GM18870 (cell line): Measurements from ENCODE around the gene LIMK2.
"Not testable (repeated sequence)": the region's sequence is repeated elsewhere in the genome, so short reads cannot be mapped to it uniquely, and the experiment has no call there.

ENCODE experiments used
- ATAC-seq: cut with Tn5 transposase; IDR thresholded peaks from one replicate; pipeline ENCODE4 v1.9.1; 2021; ENCODE audit warnings: moderate library complexity; ENCODE audit not compliant: unreplicated experiment

LIMK2 gene

DNA sequence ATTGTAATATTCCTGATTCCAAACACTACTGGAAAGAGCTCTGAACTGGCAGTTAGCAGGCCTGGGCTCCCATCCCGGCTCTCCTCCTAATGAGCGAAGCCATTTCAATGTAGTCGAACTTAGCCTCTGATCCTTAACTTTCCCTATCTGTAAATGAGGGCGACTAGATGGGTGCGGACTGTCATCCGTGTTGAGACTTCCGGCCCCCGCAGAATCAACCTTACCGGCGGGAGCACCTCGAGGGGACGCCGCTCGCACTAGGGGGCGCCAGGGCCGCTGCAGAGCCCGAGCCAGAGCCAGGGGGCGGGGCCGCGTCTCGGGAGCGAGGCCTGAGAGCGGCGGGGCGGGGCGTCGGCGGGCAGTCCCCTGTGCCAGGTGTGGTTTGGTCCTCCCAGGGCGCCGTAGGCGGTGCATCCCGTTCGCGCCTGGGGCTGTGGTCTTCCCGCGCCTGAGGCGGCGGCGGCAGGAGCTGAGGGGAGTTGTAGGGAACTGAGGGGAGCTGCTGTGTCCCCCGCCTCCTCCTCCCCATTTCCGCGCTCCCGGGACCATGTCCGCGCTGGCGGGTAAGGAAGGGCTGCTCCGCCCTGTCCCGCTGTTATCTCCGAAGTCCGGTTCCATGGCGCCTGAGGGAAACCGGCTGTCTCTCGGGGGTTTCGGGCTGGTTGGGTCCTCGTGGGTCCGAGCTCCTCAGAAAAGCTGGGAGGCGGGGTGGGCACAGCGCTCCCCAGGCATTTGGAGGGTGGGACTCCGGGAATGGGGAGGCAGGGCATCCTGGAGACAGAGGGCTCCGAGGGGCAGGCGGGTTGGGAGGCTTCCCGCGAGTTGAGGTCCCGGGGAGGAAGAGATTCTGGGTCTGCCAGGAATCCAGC lies at the start of gene LIMK2:
LIMK2 (plus strand) TSS at position 437 of the 869 bp plus-strand sequence; CDS start at position 548, 111 bp downstream.
- peak; percentile 61 for ATAC-seq

DNA sequence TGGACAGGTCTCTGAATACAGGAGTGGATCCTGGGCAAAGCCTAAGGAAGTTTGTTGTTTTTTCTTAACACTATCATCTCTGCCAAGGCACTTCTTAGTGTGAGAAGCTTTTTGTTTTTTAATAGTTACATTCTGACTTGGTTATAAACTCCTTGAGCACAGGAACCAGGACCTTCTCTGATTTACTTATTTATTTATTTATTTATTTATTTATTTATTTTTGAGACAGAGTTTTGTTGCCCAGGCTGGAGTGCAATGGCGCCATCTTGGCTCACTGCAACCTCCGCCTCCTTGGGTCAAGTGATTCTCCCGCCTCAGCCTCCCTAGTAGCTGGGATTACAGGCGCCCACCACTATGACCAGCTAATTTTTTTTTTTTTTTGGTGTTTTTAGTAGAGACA lies 41.1 kb upstream of the LIMK2 start:
- ATAC-seq = no peak

DNA sequence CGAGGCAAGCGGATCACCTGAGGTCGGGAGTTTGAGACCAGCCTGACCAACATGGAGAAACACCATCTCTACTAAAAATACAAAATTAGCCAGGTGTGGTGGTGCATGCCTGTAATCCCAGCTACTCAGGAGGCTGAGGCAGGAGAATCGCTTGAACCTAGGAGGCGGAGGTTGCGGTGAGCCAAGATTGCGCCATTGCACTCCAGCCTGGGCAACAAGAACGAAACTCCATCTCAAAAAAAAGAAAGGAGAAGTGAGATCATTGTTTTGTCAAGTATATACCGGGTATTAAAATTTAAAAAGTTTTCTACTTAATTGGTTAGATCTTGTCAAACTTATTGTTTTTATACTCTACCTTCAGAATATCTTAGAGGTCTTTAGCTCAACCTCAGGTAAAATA lies 40.4 kb upstream of the LIMK2 start:
- not testable (repeated sequence) for ATAC-seq

DNA sequence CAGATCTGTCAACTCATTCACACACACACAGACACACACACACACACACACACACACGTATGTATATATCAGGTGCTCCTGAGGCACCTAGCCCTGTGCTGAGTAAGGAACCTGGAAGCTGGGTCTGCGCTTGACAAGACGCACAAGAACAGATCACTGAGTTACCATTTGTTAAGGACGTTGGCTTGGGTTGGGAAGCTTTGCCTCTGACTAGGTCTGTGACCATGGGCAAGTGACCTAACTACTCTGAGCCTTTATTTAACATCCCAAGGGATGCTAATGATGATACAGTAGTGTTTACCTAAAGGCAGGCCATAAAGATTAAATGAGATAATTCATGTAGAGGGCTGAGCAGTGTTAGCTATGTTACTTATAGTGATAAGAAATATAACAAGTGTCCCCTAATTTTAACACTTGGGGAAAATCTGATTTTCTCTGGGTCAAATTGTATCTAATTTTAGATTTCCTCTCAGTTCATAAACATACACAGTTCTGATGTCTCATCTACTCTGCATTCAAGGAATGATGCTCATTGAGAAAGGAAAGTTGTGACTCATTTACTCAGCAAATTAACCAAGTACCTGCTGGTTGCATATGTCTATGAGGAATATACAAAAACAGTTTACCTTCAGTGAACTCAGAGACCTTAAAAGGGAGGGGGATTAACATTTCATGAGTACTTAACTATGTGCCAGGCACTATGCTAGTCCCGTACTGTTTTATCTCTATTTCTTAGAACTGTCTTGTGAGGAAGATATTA lies 38.5 kb upstream of the LIMK2 start:
- ATAC-seq = no peak

DNA sequence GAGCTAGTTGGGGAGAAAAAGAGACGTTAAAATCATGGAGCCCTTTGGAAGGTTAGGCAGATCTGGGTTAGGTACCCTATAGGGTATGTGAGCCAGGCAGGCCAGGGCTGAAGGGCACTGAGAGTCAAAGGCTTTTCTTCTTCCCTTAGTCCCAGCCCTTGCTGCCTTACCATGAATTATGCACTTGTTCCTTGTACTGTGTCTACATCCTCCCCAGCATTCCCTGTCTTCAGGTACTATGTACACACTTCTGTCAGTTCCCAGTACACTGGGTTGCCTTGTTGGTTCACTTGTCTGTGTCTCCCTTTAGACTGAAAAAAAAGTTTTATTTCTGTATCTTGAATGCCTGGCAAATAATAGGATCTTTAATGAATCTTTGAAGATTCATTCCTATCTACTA lies 35.2 kb upstream of the LIMK2 start:
- ATAC-seq = no peak

DNA sequence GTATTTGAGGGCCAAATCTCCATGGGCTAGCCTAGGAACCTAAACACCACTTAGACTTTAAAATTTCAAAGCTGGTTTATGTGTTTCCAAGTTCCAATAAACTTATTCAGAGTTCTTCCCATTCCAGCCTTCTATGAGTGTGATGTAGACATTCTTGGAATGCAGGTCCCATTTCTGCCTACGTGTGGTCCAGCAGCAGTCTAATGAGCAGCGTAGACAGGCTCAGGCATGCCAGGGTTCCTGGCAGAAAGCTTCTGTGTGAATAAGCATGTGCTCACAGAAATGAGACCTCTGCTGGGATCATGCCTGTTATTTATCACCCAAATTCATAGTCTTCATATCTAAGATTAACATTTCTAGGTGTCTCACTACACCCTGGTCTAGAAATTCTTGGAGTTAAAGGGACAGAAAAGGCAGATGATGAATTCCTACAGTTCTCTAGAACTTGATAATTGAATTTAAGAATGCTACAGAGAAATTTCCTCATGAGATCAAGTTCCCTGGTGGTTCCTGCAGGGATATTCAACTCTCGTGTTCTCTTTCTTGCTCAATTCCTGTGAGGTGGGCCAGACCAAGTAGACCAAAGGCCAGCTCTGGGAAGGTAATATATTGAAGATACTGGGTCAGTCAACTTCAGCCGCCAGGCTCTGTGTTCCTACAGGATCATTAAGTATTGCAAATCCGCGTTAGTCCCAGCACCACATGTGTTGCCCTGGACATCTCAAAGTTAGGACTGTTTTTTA lies 34.5 kb upstream of the LIMK2 start:
- ATAC-seq = no peak

DNA sequence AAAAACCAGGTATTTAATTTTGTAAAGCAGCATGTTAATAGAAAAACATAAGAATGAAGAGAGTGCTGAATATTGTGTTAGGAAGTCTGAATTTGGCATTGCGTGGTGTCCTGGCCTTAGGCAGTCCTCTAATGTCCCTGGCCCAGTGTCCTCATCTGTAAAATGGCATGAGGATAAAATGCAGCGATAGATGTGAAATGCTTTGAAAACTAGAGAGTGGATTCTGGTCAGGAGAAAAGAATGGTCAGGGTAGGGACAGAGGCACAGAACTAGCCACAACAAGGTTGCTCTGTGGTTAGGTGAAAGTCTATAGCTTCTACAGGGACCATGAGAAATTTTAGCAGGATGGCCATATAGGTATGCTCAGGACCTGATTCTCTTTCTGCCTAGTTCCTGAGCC lies 33.2 kb upstream of the LIMK2 start:
- ATAC-seq = no peak

DNA sequence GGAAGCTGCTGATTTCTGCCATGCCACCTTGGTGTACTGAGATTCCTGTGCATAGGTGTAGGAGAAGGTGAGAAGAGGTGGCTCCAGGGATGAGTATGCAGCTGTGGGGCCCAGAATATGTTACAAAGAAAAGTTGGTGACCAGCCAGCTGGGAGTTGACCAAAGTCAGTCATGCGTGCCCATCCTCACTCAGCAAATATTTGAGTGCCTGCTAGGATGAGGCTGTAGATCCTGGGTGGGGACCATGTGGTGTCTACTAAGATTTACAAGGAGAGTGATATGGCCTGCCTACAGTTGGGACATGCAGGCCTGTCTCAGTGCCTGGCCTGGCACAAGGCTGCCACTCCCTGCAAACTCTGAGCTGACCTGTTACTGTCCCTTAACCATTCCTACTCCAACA lies 32.8 kb upstream of the LIMK2 start:
- ATAC-seq = no peak

DNA sequence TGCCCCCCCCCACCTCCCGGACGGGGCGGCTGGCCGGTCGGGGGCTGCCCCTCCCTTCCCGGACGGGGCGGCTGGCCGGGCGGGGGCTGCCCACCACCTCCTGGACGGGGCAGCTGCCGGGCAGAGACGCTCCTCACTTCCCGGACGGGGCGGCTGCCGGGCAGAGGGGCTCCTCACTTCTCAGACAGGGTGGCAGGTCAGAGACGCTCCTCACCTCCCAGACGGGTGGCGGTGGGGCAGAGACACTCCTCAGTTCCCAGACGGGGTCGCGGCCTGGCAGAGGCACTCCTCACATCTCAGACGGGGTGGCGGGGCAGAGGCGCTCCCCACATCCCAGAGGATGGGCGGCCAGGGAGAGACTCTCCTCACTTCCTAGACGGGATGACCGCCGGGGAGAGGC lies 28.1 kb upstream of the LIMK2 start:
- ATAC-seq = no peak

DNA sequence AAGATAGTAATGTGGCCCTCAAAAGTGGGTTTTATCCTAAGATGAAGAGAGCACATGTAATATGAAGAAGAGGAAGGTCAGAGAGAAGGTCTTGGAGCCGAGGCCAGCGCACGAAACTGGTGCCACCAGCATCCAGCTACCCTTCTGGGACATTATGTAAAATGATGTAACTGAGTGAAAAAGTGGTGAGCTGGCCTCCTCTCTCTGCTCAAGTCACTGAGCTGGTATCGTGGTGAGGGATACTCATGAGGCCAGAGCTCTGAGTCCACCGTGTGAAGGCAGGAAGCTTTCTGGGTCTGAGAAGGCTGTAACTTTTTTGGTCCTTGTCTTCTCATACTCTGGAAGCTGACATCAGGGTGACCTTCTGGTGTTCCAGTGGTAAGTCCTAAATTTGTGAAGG lies 27.0 kb upstream of the LIMK2 start:
- no peak for ATAC-seq

DNA sequence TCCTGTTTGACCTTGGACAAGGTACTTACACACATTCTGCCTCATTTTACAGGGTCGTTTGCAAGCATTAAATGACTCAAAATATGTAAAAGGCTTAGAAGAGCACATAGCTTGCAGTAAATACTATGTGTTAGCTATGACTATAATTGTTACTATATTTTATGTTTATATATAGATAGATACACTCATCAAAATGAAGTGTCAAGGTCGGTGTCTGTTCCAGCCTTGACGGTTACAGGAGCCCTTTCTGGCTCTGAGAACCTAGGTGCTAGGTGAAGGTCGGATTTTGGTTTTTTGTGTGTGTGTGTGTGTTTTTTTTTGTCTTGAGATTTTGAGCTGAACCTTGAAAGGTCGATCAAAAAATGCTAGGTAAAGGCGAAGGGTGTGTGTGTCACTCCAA lies 24.5 kb upstream of the LIMK2 start:
- ATAC-seq = no peak

DNA sequence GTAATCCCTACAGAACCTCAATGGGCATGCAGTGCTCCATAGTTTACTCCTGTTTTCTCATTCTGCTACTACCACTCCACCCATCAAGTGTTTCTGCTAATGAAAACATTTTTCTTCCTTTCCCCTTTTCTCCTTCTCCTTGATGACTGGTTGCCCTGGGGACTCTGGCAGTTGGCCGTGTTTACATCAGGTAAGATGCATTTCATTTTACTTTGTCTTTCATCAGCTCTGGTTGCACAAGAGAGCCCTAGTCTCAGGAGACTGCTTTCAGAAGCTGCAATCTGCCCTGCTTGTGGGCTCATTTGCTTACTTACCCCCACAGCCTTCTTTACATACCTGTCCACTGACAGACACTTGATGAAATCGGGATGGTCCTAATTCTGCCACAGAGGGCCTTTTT lies 19.6 kb upstream of the LIMK2 start:
- ATAC-seq = no peak

DNA sequence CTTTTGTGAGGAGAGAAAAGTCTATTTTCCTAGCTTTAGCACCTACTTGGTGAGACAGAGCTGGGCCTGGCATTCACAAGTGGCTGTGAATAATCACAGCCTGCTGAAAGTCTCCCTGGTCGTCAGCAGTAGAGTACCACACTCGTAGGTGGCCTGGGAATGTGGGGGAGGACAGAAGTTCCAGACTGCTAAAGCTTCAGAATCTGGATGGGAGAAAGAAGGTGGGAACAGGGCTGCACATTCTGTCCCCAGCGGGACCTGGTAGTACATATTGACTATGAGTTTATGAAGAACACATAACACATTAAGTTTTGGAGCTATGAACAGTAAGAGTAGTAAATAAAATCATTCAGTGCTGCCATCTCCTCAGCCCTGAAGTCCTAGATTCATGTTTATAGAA lies 19.0 kb upstream of the LIMK2 start:
- ATAC-seq = no peak

DNA sequence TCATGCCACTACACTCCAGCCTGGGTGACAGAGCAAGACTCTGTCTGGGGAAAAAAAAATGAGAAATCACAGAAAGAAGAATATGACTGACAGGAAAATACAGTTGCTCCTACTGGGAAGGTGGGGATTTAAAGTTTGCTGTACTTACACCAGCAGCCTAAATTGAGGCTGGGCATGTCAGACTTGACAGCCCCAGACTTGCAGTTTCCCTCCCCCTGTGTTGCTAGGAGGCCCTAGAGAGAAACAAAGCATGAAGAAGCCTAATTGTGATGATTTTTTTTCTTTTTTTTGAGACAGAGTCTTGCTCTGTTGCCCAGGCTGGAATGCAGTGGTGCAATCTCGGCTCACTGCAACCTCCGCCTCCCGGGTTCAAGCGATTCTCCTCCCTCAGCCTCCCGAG lies 17.4 kb upstream of the LIMK2 start:
- ATAC-seq = not testable (repeated sequence)

DNA sequence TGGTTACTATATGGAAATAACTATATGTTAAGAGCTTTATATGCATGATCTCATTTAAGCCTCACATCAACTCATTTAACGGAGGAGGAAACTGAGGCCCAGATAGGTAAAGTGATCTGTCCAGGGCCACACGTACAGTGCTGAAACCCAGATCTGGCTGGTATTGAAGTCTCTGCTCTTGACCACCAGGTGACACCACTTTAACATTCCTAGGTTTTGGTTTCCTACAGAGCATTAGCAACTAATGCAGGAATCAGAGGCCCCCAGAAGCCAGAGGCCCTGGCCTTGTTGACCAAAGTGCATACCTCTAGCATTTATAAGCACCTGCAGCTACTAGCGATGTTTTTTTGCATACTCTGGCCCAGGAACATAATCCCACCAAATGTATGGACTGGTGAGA lies 12.9 kb upstream of the LIMK2 start:
- ATAC-seq = no peak

DNA sequence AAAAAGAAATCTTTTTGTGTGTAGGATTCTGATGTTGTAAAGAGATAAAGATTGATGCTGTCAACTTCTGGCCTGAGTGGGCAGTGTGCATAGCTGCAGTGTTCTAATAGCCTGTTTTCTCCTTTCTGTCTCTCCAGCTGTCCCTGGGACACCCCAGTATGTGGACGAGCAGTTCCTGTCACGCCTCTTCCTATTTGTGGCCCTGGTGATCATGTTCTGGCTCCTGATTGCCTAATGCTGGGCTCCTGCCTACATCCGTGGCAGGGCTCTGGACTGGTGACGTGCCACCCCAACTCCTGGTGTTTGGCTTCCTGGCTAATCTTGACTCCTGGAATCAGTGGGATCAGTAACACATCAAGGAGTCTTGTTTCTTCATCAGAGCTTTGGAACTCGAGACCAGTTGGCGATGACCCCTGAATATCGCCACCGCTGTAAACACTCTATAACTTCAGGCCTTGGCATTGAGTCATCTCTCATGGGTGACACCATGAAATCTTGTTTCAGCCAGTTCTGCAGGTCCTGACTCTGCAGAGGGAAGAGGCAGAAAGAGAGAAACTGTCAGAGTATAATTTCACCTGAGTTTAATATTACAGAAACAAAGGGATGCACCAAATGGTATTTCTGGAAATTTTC lies 7.6 kb upstream of the LIMK2 start:
- not testable (repeated sequence) for ATAC-seq

DNA sequence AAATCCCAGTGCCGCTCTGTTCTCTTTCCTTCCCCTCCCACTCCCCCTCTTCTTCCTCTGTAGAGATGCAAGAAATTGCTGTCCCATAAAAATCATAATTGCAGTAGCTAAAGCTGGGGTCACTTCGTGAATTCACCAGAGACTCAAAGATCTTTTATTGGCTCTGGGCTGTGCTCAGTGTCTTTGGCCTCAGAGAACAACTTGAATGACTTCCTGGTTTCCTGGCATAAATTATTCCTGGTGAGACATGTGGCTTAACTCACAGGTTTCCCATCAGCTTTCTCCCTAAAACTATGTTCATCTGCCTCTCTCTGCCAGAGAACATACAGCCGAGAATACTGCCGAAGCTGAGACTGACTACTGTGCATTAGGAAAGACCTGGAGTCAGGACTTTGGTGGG lies 7.0 kb upstream of the LIMK2 start:
- not testable (repeated sequence) for ATAC-seq

DNA sequence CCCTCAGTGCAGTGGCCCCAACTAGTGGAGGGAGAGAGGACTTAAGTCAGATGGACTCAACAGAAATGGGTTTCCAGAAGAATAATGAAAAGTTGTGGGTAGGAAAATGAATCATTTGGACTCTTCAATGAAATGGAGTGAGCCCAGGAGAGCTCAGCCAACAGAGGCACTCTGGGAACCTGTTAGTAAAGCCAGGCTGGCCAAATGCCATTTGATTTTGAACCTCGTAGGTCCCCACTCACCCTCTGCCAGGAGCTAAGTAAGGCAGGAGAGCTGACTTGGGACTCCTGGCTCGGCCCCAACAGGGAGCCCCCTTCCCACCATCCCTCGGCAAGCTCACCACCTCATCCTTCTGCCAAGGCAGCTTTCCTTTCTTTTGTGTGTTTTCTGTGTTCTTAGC lies 5.6 kb upstream of the LIMK2 start:
- not testable (repeated sequence) for ATAC-seq

DNA sequence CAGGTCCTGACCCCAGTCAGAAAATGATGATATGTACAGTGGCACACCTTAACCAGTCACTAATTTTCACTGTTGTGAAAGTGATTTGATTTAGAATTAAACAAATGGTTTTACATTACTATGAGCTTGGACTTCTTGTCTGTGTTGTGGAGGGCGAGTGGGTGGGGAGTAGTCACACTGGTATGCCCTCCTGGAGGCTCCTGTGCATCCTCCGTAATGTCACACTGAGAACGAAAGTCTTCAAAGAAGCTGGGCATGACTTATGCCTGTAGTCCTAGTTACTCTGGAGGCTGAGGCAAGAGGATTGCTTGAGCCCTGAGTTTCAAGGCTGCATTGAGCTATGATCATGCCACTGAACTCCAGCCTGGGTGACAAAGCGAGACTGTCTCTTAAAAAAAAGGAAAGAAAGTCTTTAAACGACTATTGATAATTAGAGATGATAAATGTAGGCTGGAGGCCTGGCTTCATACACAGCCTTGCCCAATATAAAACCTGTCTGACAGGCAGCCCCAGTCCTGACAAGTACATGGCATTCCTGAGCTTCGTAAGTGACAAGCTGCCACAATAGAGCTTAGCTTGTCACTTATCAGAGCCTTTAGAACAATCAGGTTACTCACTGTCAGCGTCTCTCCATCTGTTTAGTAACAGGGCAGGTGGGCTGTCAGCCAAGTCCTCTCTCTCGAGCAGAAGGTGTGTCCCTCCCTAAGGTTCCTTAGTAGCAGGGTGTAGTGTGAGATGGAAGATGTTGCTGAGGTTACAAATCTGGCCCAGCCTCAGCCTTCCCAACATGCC lies 5.0 kb upstream of the LIMK2 start:
- no peak for ATAC-seq
